Activated CD4-positive, alpha-beta T cell treated with anti-CD3 and anti-CD28 coated beads, Interleukin-2, amount 50 U/mL, for 16 hours (primary cell): ENCODE measurements around the gene CYBRD1.
"Not testable (repeated sequence)": the region's sequence is repeated elsewhere in the genome, so short reads cannot be mapped to it uniquely, and the experiment has no call there.

Experiments
- DNase-seq: peaks from one replicate; pipeline ENCODE4 v3.0.0-alpha.2; 2020

CYBRD1 gene

GRCh38 chr2:171522052-171522787, at the start of gene CYBRD1:
CYBRD1 (plus strand) TSS chr2:171522474; CDS start chr2:171522546, 72 bp downstream.
- DNase-seq: peak; percentile 26

- DNase-seq: no peak
Observed at GRCh38 chr2:171475979-171476378, 46.3 kb upstream of the CYBRD1 start.

DNA sequence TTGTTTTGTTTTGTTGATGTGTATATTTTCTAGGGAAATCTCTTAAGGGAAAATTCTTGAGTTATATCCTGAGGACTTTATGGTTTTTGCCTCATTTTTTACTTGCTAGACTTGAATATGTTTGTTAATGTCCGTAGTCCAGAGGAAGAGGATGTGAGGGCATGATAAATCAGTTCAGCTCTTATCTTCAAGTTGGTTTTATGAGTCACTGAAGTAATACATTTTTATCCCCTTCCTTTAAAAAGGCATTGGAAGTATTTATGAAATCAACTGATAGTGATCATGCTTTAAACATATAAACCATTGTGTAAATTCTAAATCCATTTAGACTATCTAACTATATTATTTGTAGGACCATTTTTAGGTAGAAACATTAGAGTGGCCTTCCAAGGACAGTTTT, 43.9 kb upstream of the CYBRD1 start:
- DNase-seq: no peak

GRCh38 chr2:171479154-171479814, 43.0 kb upstream of the CYBRD1 start:
- peak; percentile 58 for DNase-seq

- DNase-seq: no peak
Observed at GRCh38 chr2:171480908-171481307, 41.4 kb upstream of the CYBRD1 start.

DNA sequence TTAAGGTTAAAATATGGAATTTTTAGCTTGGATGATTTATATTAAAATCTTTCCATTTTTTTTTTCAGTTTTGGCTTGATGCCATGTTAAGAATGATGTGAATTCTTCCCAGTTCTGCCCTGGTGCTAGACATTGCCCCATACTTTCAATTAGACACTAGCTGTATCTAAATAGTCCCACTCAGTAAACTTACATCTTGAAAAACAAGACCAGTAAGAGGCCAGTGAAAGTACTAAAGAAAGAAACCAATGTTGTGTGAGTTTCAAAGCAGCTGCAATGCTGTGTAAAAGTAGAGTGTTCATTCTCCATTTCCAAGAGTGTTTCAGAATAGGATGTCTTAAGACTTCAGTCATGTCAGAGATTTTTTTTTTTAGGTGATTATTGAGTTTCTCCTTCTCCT, 40.0 kb upstream of the CYBRD1 start:
- no peak for DNase-seq

DNA sequence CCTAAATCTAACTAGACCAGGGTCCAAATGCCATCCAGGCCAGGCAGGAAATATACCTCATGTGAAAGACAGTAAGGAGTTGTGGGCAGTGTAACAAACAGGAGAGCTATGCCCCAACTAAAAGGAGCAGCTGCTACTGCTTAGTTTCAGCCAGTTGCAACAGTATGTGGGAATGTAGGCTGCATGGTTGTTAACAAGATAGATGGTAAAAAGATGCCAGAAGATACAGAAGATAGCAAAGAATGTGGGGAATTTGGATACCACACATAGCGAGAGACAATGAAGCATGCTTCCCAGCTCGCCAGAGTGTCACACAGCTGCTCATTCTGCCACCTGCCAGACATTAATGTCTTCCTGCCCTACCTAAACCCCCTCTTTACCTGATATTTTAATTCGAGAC, 39.4 kb upstream of the CYBRD1 start:
- no peak for DNase-seq

- no peak for DNase-seq
Observed at GRCh38 chr2:171483793-171484192, 38.5 kb upstream of the CYBRD1 start.

GRCh38 chr2:171485116-171485515, 37.2 kb upstream of the CYBRD1 start:
- no peak for DNase-seq

GRCh38 chr2:171487201-171487600, 35.1 kb upstream of the CYBRD1 start:
- no peak for DNase-seq

DNA sequence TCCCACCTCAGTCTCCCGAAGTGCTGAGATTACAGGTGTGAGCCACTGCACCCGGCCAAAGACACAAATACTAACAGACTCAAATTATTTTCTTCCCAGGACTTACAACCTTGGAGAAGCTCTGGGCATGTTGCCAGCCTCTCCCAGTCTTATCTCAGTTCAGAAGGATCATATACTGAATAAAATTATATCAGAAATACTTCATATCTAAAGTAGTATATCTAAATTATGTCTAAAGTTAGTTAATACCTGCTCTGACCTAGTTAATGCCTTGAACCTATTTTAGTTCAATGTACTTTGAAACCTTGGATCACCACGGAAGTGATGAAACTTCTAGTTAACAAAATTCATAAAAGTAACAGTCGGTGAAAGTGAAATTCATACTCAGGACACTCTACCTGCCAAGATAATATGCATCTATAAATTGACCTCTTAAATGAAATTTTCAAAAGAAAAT, 34.4 kb upstream of the CYBRD1 start:
- DNase-seq: no peak

DNA sequence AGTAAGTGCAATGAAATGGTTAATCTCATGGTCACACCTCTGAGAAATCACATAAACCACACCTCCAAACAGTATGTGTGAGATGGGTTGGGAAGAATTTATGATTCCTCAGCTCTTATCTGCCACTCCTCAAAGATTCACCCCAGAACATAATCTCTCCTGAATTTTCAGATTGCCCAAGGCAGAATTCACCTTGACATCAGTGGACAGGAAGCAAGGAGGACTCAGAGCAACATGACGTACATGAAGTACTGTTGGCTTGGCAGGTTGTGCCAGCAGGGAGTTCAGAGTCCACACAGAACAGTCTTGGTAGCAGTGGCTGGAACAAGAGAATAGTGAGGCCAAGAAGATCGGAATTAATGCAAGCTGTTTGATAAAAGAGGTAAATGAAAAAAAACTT, 31.7 kb upstream of the CYBRD1 start:
- no peak for DNase-seq

GRCh38 chr2:171491292-171491691, 31.0 kb upstream of the CYBRD1 start:
- DNase-seq: no peak

DNA sequence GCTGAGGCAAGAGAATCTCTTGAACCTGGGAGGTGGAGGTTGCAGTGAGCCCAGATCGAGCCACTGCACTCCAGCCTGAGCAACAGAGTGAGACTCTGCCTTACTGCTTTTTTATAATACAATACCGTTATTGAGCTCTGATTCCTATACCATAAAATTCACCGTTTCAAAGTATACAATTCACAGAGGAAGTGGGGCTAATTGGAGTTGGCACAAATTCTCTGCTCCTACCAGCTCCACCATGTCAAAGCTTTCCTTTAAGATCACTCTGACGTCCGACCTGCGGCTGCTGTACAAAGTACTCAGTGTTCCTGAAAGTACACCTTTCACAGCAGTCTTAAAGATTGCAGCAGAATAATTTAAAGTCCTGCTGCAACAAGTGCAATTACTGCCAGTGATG, 29.6 kb upstream of the CYBRD1 start:
- no peak for DNase-seq

DNA sequence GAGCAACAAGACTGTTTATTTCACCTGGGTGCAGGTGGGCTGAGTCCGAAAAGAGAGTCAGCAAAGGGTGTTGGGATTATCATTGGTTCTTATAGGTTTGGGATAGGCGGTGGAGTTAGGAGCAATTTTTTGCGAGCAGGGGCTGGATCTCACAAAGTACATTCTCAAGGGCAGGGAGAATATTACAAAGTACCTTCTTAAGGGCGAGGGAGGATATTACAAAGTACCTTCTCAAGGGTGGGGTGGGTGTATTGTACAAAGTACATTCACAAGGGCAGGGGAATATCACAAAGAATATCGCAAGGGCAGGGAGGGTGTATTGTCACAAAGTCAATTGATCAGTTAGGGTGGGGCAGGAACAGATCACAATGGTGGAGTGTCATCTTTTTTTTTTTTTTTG, 24.6 kb upstream of the CYBRD1 start:
- DNase-seq: not testable (repeated sequence)

GRCh38 chr2:171505374-171505773, 16.9 kb upstream of the CYBRD1 start:
- no peak for DNase-seq

GRCh38 chr2:171509945-171510731, 12.1 kb upstream of the CYBRD1 start:
- DNase-seq: no peak

DNA sequence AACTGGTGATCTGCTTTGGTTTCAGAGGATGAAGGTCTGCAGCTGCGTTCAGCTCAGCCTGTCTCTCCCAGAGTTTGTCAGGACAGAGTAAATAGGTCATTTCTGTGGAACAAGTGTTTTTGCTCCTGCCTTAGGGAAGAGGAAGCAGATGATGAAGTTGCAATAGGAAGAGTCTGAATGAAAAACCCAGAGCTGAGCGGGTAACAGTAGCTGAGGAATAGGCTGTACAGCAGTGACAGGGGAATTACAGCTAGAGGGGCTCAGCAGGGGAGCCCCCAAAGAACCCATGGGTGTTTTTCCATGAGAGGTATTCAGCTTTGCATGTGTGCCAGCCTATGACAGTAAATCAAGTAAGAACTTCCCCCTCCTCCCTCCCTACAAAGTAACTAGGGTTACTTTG, 10.3 kb upstream of the CYBRD1 start:
- DNase-seq: no peak

GRCh38 chr2:171512683-171513195, 9.5 kb upstream of the CYBRD1 start:
- no peak for DNase-seq

- no peak for DNase-seq
Observed at GRCh38 chr2:171513719-171514160, 8.5 kb upstream of the CYBRD1 start.

DNA sequence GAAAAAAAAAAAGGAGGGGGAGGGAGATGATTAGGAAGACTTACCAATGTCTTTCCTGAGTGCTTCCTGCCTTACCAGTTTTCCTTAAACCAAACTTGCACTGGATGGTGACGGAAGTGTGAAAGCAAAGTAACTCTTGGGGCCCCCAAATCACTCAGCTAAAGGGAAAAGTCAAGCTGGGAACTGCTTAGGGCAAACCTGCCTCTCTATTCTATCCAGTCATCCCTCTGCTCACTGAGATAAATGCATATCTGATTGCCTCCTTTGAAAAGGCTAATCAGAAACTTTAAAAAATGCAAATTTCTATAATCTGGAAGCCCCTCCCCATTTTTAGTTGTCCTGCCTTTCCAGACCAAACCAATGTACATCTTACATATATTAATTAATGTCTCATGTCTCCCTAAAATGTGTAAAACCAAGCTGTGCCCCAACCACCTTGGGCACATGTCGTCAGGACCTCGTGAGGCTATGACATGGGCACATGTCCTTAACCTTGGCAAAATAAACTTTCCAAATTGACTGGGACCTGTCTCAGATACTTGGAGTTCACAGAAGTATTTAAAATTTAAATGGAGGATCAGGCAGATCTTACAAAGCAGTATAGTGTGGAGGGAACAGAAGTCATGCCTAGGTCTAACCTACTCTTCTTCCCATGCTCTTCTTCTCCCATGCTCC, 7.2 kb upstream of the CYBRD1 start:
- DNase-seq: no peak

GRCh38 chr2:171515672-171516298, 6.5 kb upstream of the CYBRD1 start:
- no peak for DNase-seq
